OCI-LY7 (cell line): ENCODE results near the gene VSX1. TPM values are rescaled to one million over a fixed set of nuclear protein-coding genes. Genes with fewer than 3 reads are reported as not detected.

Experiments used
- BruUV-seq: library from RNA; stranded (reverse); fragments of 400-500 nt; replicated peaks from 2 replicates; lab custom pipeline; 2021; lab: Mats Ljungman, UMichigan
- CTCF ChIA-PET: fragments of 300-600 bp; sonication (Branson Sonifier 250); formaldehyde crosslinking; loops from one replicate; lab custom pipeline; 2022; ENCODE audit warnings: antibody characterized with exemption; ENCODE audit not compliant: unreplicated experiment; lab: Charles Lee
- POLR2A ChIA-PET: fragments of 300-600 bp; sonication (Branson Sonifier 250); formaldehyde crosslinking; loops from one replicate; lab custom pipeline; 2022; ENCODE audit warnings: antibody characterized with exemption; lab: Charles Lee
- DNase-seq: peaks from one replicate; pipeline ENCODE4 v3.0.0-alpha.2; 2015; ENCODE audit warnings: low spot score
- H2AFZ ChIP-seq: fragments of 200-600 bp; sonication (generic), shearing (Covaris generic); 2 replicates; pipeline ENCODE4 v1.6.1; 2014; ENCODE audit warnings: mild to moderate bottlenecking, antibody characterized with exemption, low read length, moderate library complexity
- H3K27ac ChIP-seq: fragments of 200-600 bp; sonication (generic); 2 replicates; pipeline ENCODE4 v1.5.1; 2014; ENCODE audit warnings: mixed run types, low read depth, mild to moderate bottlenecking, moderate library complexity, low read length, inconsistent platforms; ENCODE audit not compliant: poor library complexity, severe bottlenecking
- H3K36me3 ChIP-seq: fragments of 200-600 bp; sonication (generic); 2 replicates; pipeline ENCODE4 v1.6.1; 2014; ENCODE audit warnings: mild to moderate bottlenecking, antibody characterized with exemption, low read length, moderate library complexity, mixed read lengths; ENCODE audit not compliant: insufficient read depth
- H3K4me1 ChIP-seq: fragments of 200-600 bp; sonication (generic); 2 replicates; pipeline ENCODE4 v1.5.1; 2014; ENCODE audit warnings: mild to moderate bottlenecking, low read length; ENCODE audit not compliant: insufficient read depth, poor library complexity, severe bottlenecking
- H3K4me2 ChIP-seq: fragments of 200-600 bp; sonication (generic); 2 replicates; pipeline ENCODE4 v1.6.1; 2014; ENCODE audit warnings: mild to moderate bottlenecking, low read length
- H3K4me3 ChIP-seq: fragments of 200-600 bp; sonication (generic); 2 replicates; pipeline ENCODE4 v1.5.1; 2014; ENCODE audit warnings: mild to moderate bottlenecking, low read depth, low read length; ENCODE audit not compliant: poor library complexity, severe bottlenecking
- H3K79me2 ChIP-seq: fragments of 200-600 bp; sonication (generic); 2 replicates; pipeline ENCODE4 v1.6.1; 2016; ENCODE audit warnings: low read depth, mild to moderate bottlenecking, low read length, moderate library complexity, mixed read lengths; ENCODE audit not compliant: insufficient read depth
- H3K9me2 ChIP-seq: fragments of 200-600 bp; sonication (generic); 2 replicates; pipeline ENCODE4 v1.6.1; 2016; ENCODE audit warnings: mild to moderate bottlenecking, low read length, mixed read lengths; ENCODE audit not compliant: insufficient read depth
- H3K9me3 ChIP-seq: fragments of 200-600 bp; sonication (generic); 2 replicates; pipeline ENCODE4 v1.6.1; 2014; ENCODE audit warnings: mild to moderate bottlenecking, mixed run types, low read length, mixed read lengths
- H4K20me1 ChIP-seq: fragments of 200-600 bp; sonication (generic); 2 replicates; pipeline ENCODE4 v1.6.1; 2014; ENCODE audit warnings: mild to moderate bottlenecking, antibody characterized with exemption, low read length, moderate library complexity, mixed read lengths; ENCODE audit not compliant: insufficient read depth
- EZH2phosphoT487 ChIP-seq: fragments of 200-600 bp; sonication (generic); IDR thresholded peaks from 2 replicates; pipeline ENCODE4 v1.6.1; 2018; ENCODE audit warnings: low read depth, borderline replicate concordance, mild to moderate bottlenecking, mixed run types, antibody characterized with exemption, low read length, moderate library complexity, mixed read lengths
- intact Hi-C: fragments of 100-400 bp; cut with micrococcal nuclease; formaldehyde crosslinking; loops from one replicate; pipeline ENCODE4 v1.10.0; 2022; ENCODE audit not compliant: unreplicated experiment
- total RNA-seq, 2 experiments: library from RNA; depleted of rRNA in 1 of 2; stranded (reverse); fragments of >200 nt in 1 of 2; shearing (Covaris generic) in 1 of 2; gene quantifications; 2 replicates each; pipeline ENCODE4 v1.2.3, GENCODE V29; 2014 to 2022
- TF ChIP-seq, protein P1 (sequence below): fragments of 200-600 bp; sonication (generic); conservative IDR thresholded peaks from 2 replicates; pipeline ENCODE4 v1.5.1; 2014; ENCODE audit warnings: mild to moderate bottlenecking, antibody characterized with exemption, low read length, moderate library complexity, mixed read lengths

VSX1 gene
- total RNA-seq, 2 experiments from 2014 or later = not detected

DNA sequence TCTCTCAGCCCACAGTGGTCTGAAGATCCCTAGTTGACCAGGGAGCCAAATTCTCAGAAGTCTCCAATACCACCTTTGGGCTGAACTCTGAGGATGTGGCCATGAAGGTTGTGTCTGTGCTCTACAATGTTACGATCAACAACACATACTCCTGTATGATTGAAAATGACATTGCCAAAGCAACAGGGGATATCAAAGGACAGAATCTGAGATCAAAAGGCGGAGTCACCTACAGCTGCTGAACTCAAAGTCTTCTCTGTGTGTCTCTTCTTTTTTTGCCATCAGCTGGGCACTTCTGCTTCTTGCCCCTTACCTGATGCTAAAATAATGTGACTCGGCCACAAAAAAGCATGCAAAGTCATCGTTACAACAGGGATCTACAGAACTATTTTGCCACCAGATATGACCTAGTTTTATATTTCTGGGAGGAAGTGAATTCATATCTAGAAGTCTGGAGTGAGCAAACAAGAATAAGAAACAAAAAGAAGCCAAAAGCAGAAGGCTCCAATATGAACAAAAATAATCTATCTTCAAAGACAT is 17.7 kb upstream of the VSX1 start:
- TF ChIP-seq, protein P1, sequence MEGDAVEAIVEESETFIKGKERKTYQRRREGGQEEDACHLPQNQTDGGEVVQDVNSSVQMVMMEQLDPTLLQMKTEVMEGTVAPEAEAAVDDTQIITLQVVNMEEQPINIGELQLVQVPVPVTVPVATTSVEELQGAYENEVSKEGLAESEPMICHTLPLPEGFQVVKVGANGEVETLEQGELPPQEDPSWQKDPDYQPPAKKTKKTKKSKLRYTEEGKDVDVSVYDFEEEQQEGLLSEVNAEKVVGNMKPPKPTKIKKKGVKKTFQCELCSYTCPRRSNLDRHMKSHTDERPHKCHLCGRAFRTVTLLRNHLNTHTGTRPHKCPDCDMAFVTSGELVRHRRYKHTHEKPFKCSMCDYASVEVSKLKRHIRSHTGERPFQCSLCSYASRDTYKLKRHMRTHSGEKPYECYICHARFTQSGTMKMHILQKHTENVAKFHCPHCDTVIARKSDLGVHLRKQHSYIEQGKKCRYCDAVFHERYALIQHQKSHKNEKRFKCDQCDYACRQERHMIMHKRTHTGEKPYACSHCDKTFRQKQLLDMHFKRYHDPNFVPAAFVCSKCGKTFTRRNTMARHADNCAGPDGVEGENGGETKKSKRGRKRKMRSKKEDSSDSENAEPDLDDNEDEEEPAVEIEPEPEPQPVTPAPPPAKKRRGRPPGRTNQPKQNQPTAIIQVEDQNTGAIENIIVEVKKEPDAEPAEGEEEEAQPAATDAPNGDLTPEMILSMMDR = no peak
- no peak for TF ChIP-seq EZH2phosphoT487
- ChIA-PET POLR2A (interaction anchor here (0.6 kb wide), 1 partner anchor 19 kb away, joined by 3 read pairs; no protein-coding TSS in a partner anchor), CTCF (no interaction called here)
- no peak overlapping the region for H3K4me2 ChIP-seq
- intact Hi-C loops = no loop called here
- no peaks in the 10 kb centered on the region for H3K79me2 ChIP-seq
- no peak overlapping the region for H3K27ac ChIP-seq
- H3K9me2 ChIP-seq = no peaks in the 10 kb centered on the region
- H4K20me1 ChIP-seq = no peaks in the 10 kb centered on the region
- no peak overlapping the region for H2AFZ ChIP-seq
- no peaks in the 10 kb centered on the region for H3K36me3 ChIP-seq
- H3K9me3 ChIP-seq = no peaks in the 10 kb centered on the region
- BruUV-seq = no TSS peak
- DNase-seq = no peak
- no peak overlapping the region for H3K4me3 ChIP-seq
- H3K4me1 ChIP-seq = no peaks in the 10 kb centered on the region

DNA sequence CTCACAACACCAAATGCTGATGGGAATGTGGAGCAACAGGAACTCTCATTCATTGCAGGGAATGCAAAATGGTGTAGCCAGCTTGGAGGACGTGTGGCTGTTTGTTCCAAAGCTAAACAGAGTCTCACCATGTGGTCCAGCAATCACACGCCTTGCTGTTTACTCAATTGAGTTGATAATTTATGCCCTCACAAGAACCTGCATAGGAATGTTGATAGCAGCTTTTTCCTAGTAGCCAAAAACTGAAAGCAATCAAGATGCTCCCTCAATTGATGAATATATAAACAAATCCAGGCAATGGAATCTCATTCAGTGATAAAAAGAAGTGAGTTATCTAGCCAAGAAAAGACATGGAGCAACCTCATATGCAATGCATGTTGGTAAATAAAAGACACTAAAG is 15.6 kb upstream of the VSX1 start:
- no peaks in the 10 kb centered on the region for H4K20me1 ChIP-seq
- TF ChIP-seq EZH2phosphoT487 = no peak
- TF ChIP-seq, protein P1 = no peak

More for the DNA sequence above, 15.6 kb upstream of the VSX1 start:
- intact Hi-C loops = no loop called here
- ChIA-PET POLR2A (no interaction called here), CTCF (no interaction called here)
- Histone ChIP-seq H3K36me3 (no peaks in the 10 kb centered on the region), H3K4me3 (no peak overlapping the region), H3K79me2 (no peaks in the 10 kb centered on the region), H3K4me1 (no peaks in the 10 kb centered on the region), H2AFZ (no peak overlapping the region), H3K9me3 (no peaks in the 10 kb centered on the region), H3K4me2 (no peak overlapping the region), H3K9me2 (no peaks in the 10 kb centered on the region), H3K27ac (no peak overlapping the region)
- no TSS peak for BruUV-seq
- DNase-seq = no peak
